HepG2 (cell line): ENCODE measurements around the gene HPCAL1. TPM values are rescaled to one million over a fixed set of nuclear protein-coding genes. Genes with fewer than 3 reads are reported as not detected.

Source experiments
- ATAC-seq: fragments of 200-7000 bp; cut with Tn5 transposase; 3 replicates; pipeline ENCODE4 v1.9.1; 2020; ENCODE audit warnings: mild to moderate bottlenecking, moderate library complexity
- BruUV-seq: library from RNA; stranded (reverse); fragments of 400-500 nt; replicated peaks from 2 replicates; lab custom pipeline; 2021; lab: Mats Ljungman, UMichigan
- CTCF ChIA-PET: fragments of 300-600 bp; formaldehyde crosslinking; extraction: SDS; loops from one replicate; lab custom pipeline; 2021; ENCODE audit warnings: low total read pairs, inconsistent platforms, low intra/inter-chr PET ratio; lab: Yijun Ruan, JAX
- POLR2A ChIA-PET: fragments of 350-600 bp; sonication (Branson Sonifier 250); formaldehyde crosslinking; loops from one replicate; lab custom pipeline; 2020; ENCODE audit warnings: antibody characterized with exemption, inconsistent platforms; lab: Yijun Ruan, JAX
- DNase-seq: peaks from one replicate; pipeline ENCODE4 v3.0.0-alpha.2; 2015; ENCODE audit warnings: low spot score
- FAIRE-seq: peaks from 3 replicates; lab custom pipeline; 2011; peaks lifted over from hg19 to GRCh38; lab: Jason Lieb, UNC
- H2AFZ ChIP-seq: one replicate; pipeline ENCODE4 v1.6.1; 2011; ENCODE audit warnings: low read length, inconsistent platforms
- H3K27ac ChIP-seq: fragments of 300-600 bp; 3 replicates; pipeline ENCODE4 v1.8.0; 2011; ENCODE audit warnings: mixed run types, mild to moderate bottlenecking, mixed read lengths, low read length, inconsistent platforms; ENCODE audit not compliant: insufficient read depth; ENCODE audit errors: extremely low read length
- H3K27me3 ChIP-seq, 2 experiments: fragments of 200-600 bp in 1 of 2; 2 replicates in 1 of 2; 3 replicates in 1 of 2; pipeline versions ENCODE4 v1.6.0 to v1.8.0; 2011; ENCODE audit warnings: low read length in 2 of 2, mild to moderate bottlenecking in 2 of 2, moderate library complexity in 2 of 2, inconsistent platforms in 1 of 2; ENCODE audit not compliant: insufficient read depth in 2 of 2, control insufficient read depth in 1 of 2
- H3K36me3 ChIP-seq, 2 experiments: fragments of 200-600 bp in 1 of 2; replicated peaks in 1 of 2; 2 replicates in 1 of 2; 3 replicates in 1 of 2; pipeline versions ENCODE4 v1.5.1 to v1.8.0; 2011; ENCODE audit warnings: low read length in 2 of 2, inconsistent platforms in 1 of 2; ENCODE audit not compliant: insufficient read depth in 2 of 2, control insufficient read depth in 1 of 2
- H3K4me1 ChIP-seq: 2 replicates; pipeline ENCODE4 v1.5.1; 2012; ENCODE audit warnings: low read length, inconsistent platforms; ENCODE audit not compliant: insufficient read depth
- H3K4me2 ChIP-seq: 2 replicates; pipeline ENCODE4 v1.6.0; 2011; ENCODE audit warnings: low read depth, low read length, inconsistent platforms
- H3K4me3 ChIP-seq, 3 experiments: fragments of 200-600 bp in 1 of 3; sonication (generic), shearing (Covaris generic) in 1 of 3; replicated peaks in 1 of 3; 2 replicates each; pipeline ENCODE4 v1.5.1; 2011 to 2016; ENCODE audit warnings: low read length in 3 of 3, inconsistent platforms in 2 of 3, low read depth in 2 of 3, mild to moderate bottlenecking in 2 of 3, control low read depth in 1 of 3, mixed read lengths in 1 of 3; ENCODE audit not compliant: insufficient read depth in 1 of 3
- H3K79me2 ChIP-seq: one replicate; pipeline ENCODE4 v1.6.1; 2011; ENCODE audit warnings: low read length, inconsistent platforms; ENCODE audit not compliant: insufficient read depth
- H3K9ac ChIP-seq: 2 replicates; pipeline ENCODE4 v1.6.0; 2011; ENCODE audit warnings: mild to moderate bottlenecking, low read depth, low read length, inconsistent platforms; ENCODE audit not compliant: insufficient read depth
- H3K9me3 ChIP-seq: 2 replicates; pipeline ENCODE4 v1.5.1; 2012; ENCODE audit warnings: mild to moderate bottlenecking, low read length
- H4K20me1 ChIP-seq: 2 replicates; pipeline ENCODE4 v1.6.0; 2011; ENCODE audit warnings: inconsistent platforms, mild to moderate bottlenecking, low read length, moderate library complexity; ENCODE audit not compliant: insufficient read depth
- BCL6 ChIP-seq: IDR thresholded peaks from 2 replicates; pipeline ENCODE4 v1.6.1; 2016; ENCODE audit warnings: missing genetic modification reagents, missing compliant biosample characterization
- DPF2 ChIP-seq: sonication (generic); formaldehyde crosslinking; IDR thresholded peaks from 2 replicates; pipeline ENCODE4 v1.4.0; 2020; ENCODE audit warnings: mild to moderate bottlenecking, low read depth, missing genetic modification reagents, borderline replicate concordance
- HNRNPL ChIP-seq: fragments of 200-400 bp; formaldehyde crosslinking; IDR thresholded peaks from 2 replicates; pipeline ENCODE4 v1.6.1; 2017; ENCODE audit warnings: mild to moderate bottlenecking, low read depth, low read length
- KDM5A ChIP-seq: fragments of 200-600 bp; sonication (generic); IDR thresholded peaks from 2 replicates; pipeline ENCODE4 v1.7.0; 2018; ENCODE audit warnings: antibody characterized with exemption, mild to moderate bottlenecking, low read length, borderline replicate concordance
- MAFK ChIP-seq, 2 experiments: IDR thresholded peaks in 1 of 2; conservative IDR thresholded peaks in 1 of 2; 2 replicates each; pipeline ENCODE4 v1.6.1; 2011; ENCODE audit warnings: improper control_type of control experiment in 2 of 2, low read length in 2 of 2
- PHF8 ChIP-seq: sonication (generic); formaldehyde crosslinking; IDR thresholded peaks from 2 replicates; pipeline ENCODE4 v1.5.0; 2020; ENCODE audit warnings: missing genetic modification reagents
- SMAD3 ChIP-seq: sonication (generic); formaldehyde crosslinking; IDR thresholded peaks from 2 replicates; pipeline ENCODE4 v1.4.0; 2020; ENCODE audit warnings: missing genetic modification reagents
- TGIF2 ChIP-seq: IDR thresholded peaks from 2 replicates; pipeline ENCODE4 v1.6.1; 2016; ENCODE audit warnings: control low read depth, missing compliant biosample characterization
- ZNF20 ChIP-seq: sonication (generic); formaldehyde crosslinking; IDR thresholded peaks from 2 replicates; pipeline ENCODE4 v1.4.0; 2020; ENCODE audit warnings: mild to moderate bottlenecking, moderate library complexity, missing genetic modification reagents
- ZNF607 ChIP-seq: sonication (generic); formaldehyde crosslinking; IDR thresholded peaks from 2 replicates; pipeline ENCODE4 v1.5.1; 2020; ENCODE audit warnings: missing genetic modification reagents, mild to moderate bottlenecking, borderline replicate concordance
- ZNF780A ChIP-seq: sonication (generic); formaldehyde crosslinking; IDR thresholded peaks from 2 replicates; pipeline ENCODE4 v1.8.0; 2022; ENCODE audit warnings: mild to moderate bottlenecking, missing genetic modification reagents, moderate library complexity
- WGBS: methylation state at CpG from one replicate; pipeline ENCODE4 v1.1.6; 2017; ENCODE audit warnings: low lambda C conversion rate; 5-methylcytosine and 5-hydroxymethylcytosine counted together
- in situ Hi-C: cut with HindIII; loops from 2 replicates; pipeline ENCODE4 v1.10.0; 2017; ENCODE audit warnings: low pct_unique_long_range_greater_than_20kb; ENCODE audit not compliant: extremely low pct_ligation_motif_present
- intact Hi-C: fragments of 100-400 bp; cut with micrococcal nuclease; formaldehyde crosslinking; loops from one replicate; pipeline ENCODE4 v1.10.0; 2022; ENCODE audit not compliant: unreplicated experiment
- polyA plus RNA-seq, 8 experiments: library from polyadenylated mRNA; depleted of rRNA in 3 of 8; stranded (reverse) in 7 of 8; unstranded in 1 of 8; fragments of >200 nt; fragmentation: Illumina TruSeq in 4 of 8; extraction: Trizol in 4 of 8; gene quantifications; 2 replicates each; pipeline versions ENCODE4 v1.2.1 to v1.2.3, GENCODE V29; 2011 to 2016; ENCODE audit warnings: low read depth in 4 of 8, missing spikeins in 1 of 8, mixed read lengths in 1 of 8; ENCODE audit not compliant: insufficient read depth in 1 of 8
- total RNA-seq, 5 experiments: library from RNA; depleted of rRNA; stranded (reverse); fragments of >200 nt; fragmentation: Illumina TruSeq; extraction: Trizol; gene quantifications; 2 replicates each; pipeline ENCODE4 v1.2.3, GENCODE V29; 2016; ENCODE audit warnings: low read depth in 1 of 5
- TF ChIP-seq, protein P1 (sequence below): sonication (generic); formaldehyde crosslinking; IDR thresholded peaks from 2 replicates; pipeline ENCODE4 v1.5.0; 2020; ENCODE audit warnings: missing genetic modification reagents

The HPCAL1 gene
- total and polyA plus RNA-seq, 2 of the 13 experiments (the other 11 are each of a cell fraction or from before 2014, with no cell fraction given): 29.5 to 29.9 TPM

DNA sequence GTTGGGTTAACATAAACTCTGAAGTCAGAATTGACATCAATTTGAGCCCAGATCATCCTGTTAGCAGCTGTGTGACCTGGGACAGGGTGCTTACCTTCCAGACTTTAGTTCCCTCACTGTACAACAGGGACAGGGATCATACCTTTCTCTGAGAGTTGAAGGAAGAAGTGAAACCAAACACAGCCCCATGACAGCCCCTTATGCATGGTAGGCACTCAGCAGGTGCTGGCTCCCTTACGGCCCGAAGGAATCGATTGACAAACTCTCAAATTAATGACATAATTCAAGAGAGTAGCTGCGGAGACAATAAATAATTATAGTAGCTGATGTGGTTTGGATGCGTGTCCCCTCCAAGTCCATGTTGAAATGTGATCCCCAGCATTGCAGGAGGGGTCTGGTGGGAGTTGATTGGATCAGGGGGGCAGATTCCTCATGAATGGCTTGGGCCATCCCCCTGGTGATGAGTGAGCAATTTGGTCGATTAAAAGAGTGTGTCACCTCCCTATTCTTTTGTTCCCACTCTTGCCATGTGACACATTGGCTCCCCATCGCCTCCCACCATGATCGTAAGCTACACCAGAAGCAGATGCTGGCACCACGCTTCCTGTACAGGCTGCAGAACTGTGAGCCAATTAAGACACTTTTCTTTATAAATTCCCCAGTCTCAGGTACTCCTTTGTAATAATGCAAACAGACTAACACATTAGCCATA is 73.0 kb downstream of the HPCAL1 start (continued):
- no peak for TF ChIP-seq MAFK (conservative IDR thresholded peaks at IDR 0.05 in 1 of 2, IDR thresholded peaks at IDR 0.05 in 1 of 2; ENCODE audit: low read length in 2 of 2)
- TF ChIP-seq SMAD3 (CRISPR knock-in tag): no peak
- TF ChIP-seq ZNF20: no peak
- TF ChIP-seq BCL6: no peak
- TF ChIP-seq PHF8 (CRISPR knock-in tag): no peak
- no peak for TF ChIP-seq DPF2
- TF ChIP-seq KDM5A: no peak
- no peak for TF ChIP-seq TGIF2 (CRISPR knock-in tag)
- TF ChIP-seq, protein P1, sequence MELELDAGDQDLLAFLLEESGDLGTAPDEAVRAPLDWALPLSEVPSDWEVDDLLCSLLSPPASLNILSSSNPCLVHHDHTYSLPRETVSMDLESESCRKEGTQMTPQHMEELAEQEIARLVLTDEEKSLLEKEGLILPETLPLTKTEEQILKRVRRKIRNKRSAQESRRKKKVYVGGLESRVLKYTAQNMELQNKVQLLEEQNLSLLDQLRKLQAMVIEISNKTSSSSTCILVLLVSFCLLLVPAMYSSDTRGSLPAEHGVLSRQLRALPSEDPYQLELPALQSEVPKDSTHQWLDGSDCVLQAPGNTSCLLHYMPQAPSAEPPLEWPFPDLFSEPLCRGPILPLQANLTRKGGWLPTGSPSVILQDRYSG: no peak
- TF ChIP-seq ZNF780A (CRISPR knock-in tag): no peak

- Histone ChIP-seq H3K27ac (no peak overlapping the region), H4K20me1 (peaks cover 11% of the 10 kb centered on the region; the same call in 1 of the 2 replicates), H3K27me3 (no peaks in the 10 kb centered on the region), H3K4me3 (no peak overlapping the region), H3K4me2 (no peak overlapping the region), H3K9me3 (no peaks in the 10 kb centered on the region), H3K79me2 (no peaks in the 10 kb centered on the region), H3K36me3 (peaks cover 0 to 4% of the 10 kb centered on the region in 2 experiments; a peak in 2 of 5 replicates), H3K4me1 (no peaks in the 10 kb centered on the region), H3K9ac (no peak overlapping the region), H2AFZ (no peak overlapping the region)
- CTCF ChIA-PET: no interaction called here
- no peak for FAIRE-seq
- WGBS: 98% methylated on average over 21 of the region's 21 CpGs
- intact Hi-C loops (no loop called here), in situ Hi-C loops (no loop called here)
- TF ChIP-seq ZNF607 (no peak), HNRNPL (0 out of 2 replicates have a peak, but pooled peaks have one; percentile 48)
- no peak for DNase-seq
- BruUV-seq: no TSS peak
- ATAC-seq: no peak
- POLR2A ChIA-PET: no interaction called here
Measured at GRCh38 chr2:10377052-10377746, 74.5 kb downstream of the HPCAL1 start.
